GM10248 (cell line): ENCODE measurements around the gene AK2.
"Not testable (repeated sequence)": the region's sequence is repeated elsewhere in the genome, so short reads cannot be mapped to it uniquely, and the experiment has no call there.

Experiments used
- CTCF ChIA-PET: fragments of 300-600 bp; sonication (Branson Sonifier 250); formaldehyde crosslinking; extraction: SDS; loops from one replicate; lab custom pipeline; 2021; ENCODE audit warnings: antibody characterized with exemption; lab: Yijun Ruan, JAX
- POLR2A ChIA-PET: fragments of 350-650 bp; sonication (Branson Sonifier 250); formaldehyde crosslinking; extraction: SDS; loops from one replicate; lab custom pipeline; 2020; ENCODE audit warnings: antibody characterized with exemption; lab: Yijun Ruan, JAX
- DNase-seq: peaks from one replicate; pipeline ENCODE4 v3.0.0; 2012; ENCODE audit errors: extremely low spot score
- TF ChIP-seq, protein P1 (sequence below): IDR thresholded peaks from 2 replicates; pipeline ENCODE4 v1.5.1; 2012; ENCODE audit warnings: mild to moderate bottlenecking, low read depth; ENCODE audit errors: extremely low read depth, missing control alignments, control extremely low read depth

The AK2 gene

DNA sequence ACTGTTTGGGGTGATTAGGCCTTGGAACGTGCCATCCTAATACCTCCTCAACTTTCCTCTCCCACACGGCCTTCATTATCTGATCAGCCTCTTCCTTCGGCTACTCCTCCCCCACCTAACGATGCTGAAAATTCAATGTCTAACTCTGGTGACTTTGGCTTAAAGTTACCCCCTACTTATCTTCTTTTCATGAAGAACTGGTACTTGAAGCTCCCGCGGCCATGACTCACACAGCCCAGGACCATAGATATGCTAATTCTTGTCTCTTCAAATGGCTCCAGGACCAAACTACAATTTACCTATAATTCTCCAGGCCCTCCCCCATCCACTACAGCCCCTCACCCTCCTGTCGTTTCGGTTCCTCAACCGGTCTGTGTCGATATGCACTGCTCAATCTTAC, 28.6 kb upstream of the AK2 start:
- no peak for DNase-seq
- CTCF ChIA-PET, result no interaction called here
- POLR2A ChIA-PET, result no interaction called here
- TF ChIP-seq, protein P1, sequence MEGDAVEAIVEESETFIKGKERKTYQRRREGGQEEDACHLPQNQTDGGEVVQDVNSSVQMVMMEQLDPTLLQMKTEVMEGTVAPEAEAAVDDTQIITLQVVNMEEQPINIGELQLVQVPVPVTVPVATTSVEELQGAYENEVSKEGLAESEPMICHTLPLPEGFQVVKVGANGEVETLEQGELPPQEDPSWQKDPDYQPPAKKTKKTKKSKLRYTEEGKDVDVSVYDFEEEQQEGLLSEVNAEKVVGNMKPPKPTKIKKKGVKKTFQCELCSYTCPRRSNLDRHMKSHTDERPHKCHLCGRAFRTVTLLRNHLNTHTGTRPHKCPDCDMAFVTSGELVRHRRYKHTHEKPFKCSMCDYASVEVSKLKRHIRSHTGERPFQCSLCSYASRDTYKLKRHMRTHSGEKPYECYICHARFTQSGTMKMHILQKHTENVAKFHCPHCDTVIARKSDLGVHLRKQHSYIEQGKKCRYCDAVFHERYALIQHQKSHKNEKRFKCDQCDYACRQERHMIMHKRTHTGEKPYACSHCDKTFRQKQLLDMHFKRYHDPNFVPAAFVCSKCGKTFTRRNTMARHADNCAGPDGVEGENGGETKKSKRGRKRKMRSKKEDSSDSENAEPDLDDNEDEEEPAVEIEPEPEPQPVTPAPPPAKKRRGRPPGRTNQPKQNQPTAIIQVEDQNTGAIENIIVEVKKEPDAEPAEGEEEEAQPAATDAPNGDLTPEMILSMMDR, result no peak

DNA sequence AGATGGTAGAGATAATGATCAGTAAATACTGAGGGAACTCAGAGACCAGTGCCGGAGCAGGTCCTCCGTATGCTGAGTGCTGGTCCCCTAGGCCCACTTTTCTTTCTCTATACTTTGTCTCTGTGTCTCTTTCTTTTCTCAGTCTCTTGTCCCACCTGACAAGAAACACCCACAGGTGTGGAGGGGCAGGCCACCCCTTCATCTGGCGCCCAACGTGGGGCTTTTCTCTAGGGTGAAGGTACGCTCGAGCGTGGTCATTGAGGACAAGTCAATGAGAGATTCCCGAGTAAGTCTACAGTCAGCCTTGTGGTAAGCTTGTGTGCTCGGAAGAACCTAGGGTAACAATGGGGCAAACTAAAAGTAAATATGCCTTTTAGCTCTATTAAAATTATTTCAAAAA, 27.6 kb upstream of the AK2 start:
- POLR2A ChIA-PET, DNase-seq, CTCF ChIA-PET: not testable (repeated sequence)

DNA sequence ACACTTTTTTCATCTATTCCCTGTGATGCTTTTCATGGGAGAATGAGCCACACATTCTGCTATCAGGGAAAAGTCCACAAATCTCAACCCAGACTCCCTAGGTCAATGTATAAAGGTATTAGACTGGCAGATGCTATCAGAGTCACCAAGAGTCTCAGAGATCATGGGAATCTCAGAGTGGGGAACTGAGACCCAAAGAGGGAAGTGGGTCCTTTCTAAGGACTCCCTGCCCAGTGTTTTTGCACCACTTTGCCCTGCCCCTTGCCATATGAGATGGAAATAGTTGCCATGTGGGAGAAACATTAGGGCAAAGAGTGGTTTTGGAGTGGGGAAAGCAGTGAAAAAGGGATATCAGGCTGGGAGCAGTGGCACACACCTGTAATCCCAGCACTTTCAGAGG, 25.2 kb upstream of the AK2 start:
- TF ChIP-seq, protein P1, result no peak
- DNase-seq, result no peak
- ChIA-PET POLR2A (no interaction called here), CTCF (interaction anchor here (1.4 kb wide), 1 partner anchor 25 kb away, joined by 3 read pairs; no protein-coding TSS in a partner anchor)

DNA sequence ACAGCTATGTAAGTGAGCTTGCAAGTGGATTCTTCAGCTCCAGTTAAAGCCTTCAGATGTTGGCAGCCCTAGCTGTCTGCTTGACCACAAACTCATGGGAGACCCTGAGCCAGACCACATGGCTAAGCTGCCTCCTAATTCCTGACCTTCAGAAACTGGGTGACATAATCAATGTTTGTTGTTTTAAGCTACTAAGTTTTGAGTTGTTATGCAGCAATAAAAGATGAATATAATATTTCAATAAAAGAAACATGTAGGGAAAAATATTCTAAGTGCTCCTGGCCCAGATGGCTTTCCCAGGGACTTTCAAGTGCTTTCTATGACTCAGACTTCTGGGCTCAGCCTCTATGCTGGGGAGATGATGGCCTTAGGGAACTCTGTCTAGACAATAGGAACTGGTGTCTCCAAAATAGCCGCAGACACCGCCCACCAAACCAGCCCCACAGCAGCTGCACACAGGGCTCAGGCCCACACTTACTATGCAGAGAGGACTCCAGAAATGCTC, 23.9 kb upstream of the AK2 start:
- TF ChIP-seq, protein P1, result no peak
- DNase-seq, result no peak
- CTCF ChIA-PET, result interaction anchor here (0.9 to 1.4 kb wide), 2 partner anchors 26 to 128 kb away, joined by 3 read pairs; no protein-coding TSS in a partner anchor
- POLR2A ChIA-PET, result no interaction called here

DNA sequence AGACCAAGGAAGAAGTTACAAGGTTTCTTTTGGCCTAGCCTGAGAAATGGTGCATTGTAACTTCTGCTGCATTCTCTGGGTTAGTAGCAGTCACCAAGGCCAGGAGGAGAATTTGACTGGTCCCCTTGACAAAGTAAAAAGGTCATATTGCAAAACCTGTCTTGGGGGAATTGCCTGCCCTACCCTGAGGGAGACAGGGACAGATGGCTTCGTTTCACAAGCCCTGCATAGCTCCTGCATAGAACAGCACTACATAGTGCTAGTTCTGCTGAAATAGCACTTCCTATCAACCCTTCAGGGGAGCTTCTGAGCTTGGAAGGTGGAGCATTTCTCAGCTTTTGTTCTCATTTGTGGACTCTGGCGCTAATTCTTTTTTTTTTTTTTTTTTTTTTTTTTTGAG, 20.4 kb upstream of the AK2 start:
- no peak for DNase-seq
- ChIA-PET POLR2A (interaction anchor here (0.5 to 0.7 kb wide), 3 partner anchors 94 to 124 kb away, joined by 3 to 7 read pairs (median 3); no protein-coding TSS in a partner anchor), CTCF (interaction anchor here (0.7 to 5.9 kb wide), 14 partner anchors 10 to 414 kb away, joined by 3 to 107 read pairs (median 4); no protein-coding TSS in a partner anchor)
- TF ChIP-seq, protein P1, result no peak

DNA sequence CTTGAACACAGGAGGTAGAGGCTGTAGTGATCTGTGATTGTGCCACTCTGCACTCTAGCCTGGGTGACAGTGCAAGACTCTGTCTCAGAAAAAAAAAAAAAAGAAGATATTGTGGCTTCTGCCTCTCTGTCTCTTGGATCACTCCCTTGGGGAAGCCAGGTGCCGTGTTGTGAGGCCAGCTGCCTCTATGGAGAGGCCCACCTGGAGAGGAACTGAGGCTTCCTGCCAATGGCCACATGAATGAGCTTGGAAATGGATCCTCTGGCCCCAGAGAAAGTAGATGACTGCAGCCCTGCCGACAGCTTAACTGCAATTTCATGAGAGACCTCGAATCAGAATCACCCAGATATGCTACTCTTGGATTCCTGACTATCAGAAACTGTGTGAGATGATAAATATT, 19.7 kb upstream of the AK2 start:
- ChIA-PET POLR2A (interaction anchor here (0.7 kb wide), 1 partner anchor 125 kb away, joined by 3 read pairs; no protein-coding TSS in a partner anchor), CTCF (interaction anchor here (0.7 to 5.9 kb wide), 16 partner anchors 10 to 631 kb away, joined by 3 to 107 read pairs (median 4); no protein-coding TSS in a partner anchor)
- TF ChIP-seq, protein P1, result no peak
- no peak for DNase-seq

DNA sequence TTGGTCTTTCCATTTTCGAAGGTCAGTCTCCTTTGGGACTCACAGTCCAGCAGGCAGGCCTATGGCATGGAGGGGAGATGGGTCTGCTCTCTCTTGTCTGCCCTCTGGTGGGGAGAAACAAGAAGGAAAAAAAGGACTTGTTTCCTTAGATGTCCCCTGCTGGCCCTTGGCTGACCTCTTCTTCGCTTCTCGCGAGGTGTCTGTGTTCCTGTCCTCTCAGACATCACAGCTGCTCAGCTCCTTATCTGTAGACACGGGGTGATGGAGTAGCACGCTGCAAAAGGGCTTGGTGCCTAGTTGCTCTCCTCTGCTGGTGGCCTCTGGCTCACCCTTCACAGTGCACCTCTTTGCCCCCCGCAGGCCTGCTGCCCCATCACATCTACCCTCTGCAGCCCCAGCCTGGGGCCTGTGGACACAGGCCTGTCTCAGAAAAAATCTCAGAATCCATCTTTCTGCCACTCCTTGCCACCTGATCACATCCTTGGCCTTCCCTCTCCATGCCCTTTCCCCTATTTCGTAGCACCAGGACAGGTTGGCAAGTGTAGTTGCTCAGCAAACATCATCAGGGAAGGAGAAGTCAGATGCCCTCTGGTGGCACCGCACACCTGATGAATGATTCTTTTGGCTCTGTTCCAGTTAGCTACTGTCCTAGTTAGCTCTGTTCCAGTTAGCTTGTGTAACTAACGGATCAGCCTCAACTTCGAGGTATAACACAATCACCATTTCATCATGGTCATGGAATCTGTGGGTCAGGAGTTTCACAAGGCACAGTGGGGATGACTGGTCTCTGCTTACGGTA, 18.7 kb upstream of the AK2 start:
- peak; percentile 67 for DNase-seq
- ChIA-PET POLR2A (no interaction called here), CTCF (interaction anchor here (0.6 to 5.9 kb wide), 29 partner anchors 7 to 630 kb away, joined by 3 to 107 read pairs (median 4); no protein-coding TSS in a partner anchor)
- TF ChIP-seq, protein P1, result peak; percentile 64
